SU-DHL-6 (cell line): Measurements from ENCODE around the gene TPD52L1.
"Not testable (repeated sequence)": the region's sequence is repeated elsewhere in the genome, so short reads cannot be mapped to it uniquely, and the experiment has no call there.

Source experiments
- H2AFZ ChIP-seq: fragments of 200-600 bp; sonication (generic); 2 replicates; pipeline ENCODE4 v1.6.1; 2014; ENCODE audit warnings: low read depth, mild to moderate bottlenecking, moderate library complexity, mixed read lengths, antibody characterized with exemption, low read length; ENCODE audit not compliant: severe bottlenecking
- H3F3A ChIP-seq: fragments of 200-600 bp; shearing (Covaris generic); 2 replicates; pipeline ENCODE4 v1.6.0; 2016; ENCODE audit warnings: antibody characterized with exemption, mild to moderate bottlenecking; ENCODE audit not compliant: insufficient read depth
- H3K27ac ChIP-seq: fragments of 200-600 bp; sonication (generic); 2 replicates; pipeline ENCODE4 v1.5.1; 2016; ENCODE audit warnings: low read depth, mild to moderate bottlenecking, low read length, moderate library complexity, mixed read lengths
- H3K27me3 ChIP-seq: fragments of 200-600 bp; sonication (generic), shearing (Covaris generic); 2 replicates; pipeline ENCODE4 v1.6.0; 2014; ENCODE audit warnings: mild to moderate bottlenecking, low read length
- H3K36me3 ChIP-seq: fragments of 200-600 bp; sonication (generic); 2 replicates; pipeline ENCODE4 v1.6.1; 2014; ENCODE audit warnings: mild to moderate bottlenecking, low read length, mixed read lengths
- H3K4me2 ChIP-seq: fragments of 300-600, 200-600 bp; shearing (Covaris generic), sonication (generic); 2 replicates; pipeline ENCODE4 v1.6.0; 2014; ENCODE audit warnings: low read length, low read depth, mild to moderate bottlenecking; ENCODE audit not compliant: poor library complexity, severe bottlenecking
- H3K4me3 ChIP-seq: fragments of 200-600 bp; sonication (generic); 2 replicates; pipeline ENCODE4 v1.5.1; 2014; ENCODE audit warnings: antibody characterized with exemption, low read length, mild to moderate bottlenecking, mixed read lengths; ENCODE audit not compliant: insufficient read depth, poor library complexity, severe bottlenecking
- H3K79me2 ChIP-seq: fragments of 200-600 bp; sonication (generic); 2 replicates; pipeline ENCODE4 v1.6.1; 2014; ENCODE audit warnings: mild to moderate bottlenecking, low read length, moderate library complexity; ENCODE audit not compliant: insufficient read depth
- H3K9ac ChIP-seq: fragments of 200-600 bp; sonication (generic); 2 replicates; pipeline ENCODE4 v1.7.0; 2014; ENCODE audit warnings: mild to moderate bottlenecking, low read length
- H3K9me2 ChIP-seq: fragments of 200-600 bp; sonication (generic); replicated peaks from 2 replicates; pipeline ENCODE4 v1.6.1; 2014; ENCODE audit warnings: low read length; ENCODE audit not compliant: insufficient read depth
- H3K9me3 ChIP-seq: fragments of 200-600 bp; sonication (generic); 2 replicates; pipeline ENCODE4 v1.6.1; 2014; ENCODE audit warnings: low read length, mixed read lengths; ENCODE audit not compliant: insufficient read depth
- H4K20me1 ChIP-seq: fragments of 200-600 bp; sonication (generic); 2 replicates; pipeline ENCODE4 v1.6.1; 2014; ENCODE audit warnings: low read depth, mild to moderate bottlenecking, antibody characterized with exemption, low read length, moderate library complexity, mixed read lengths
- CTCF ChIP-seq: fragments of 200-600 bp; sonication (generic); IDR thresholded peaks from one replicate; pipeline ENCODE4 v1.5.1; 2017; ENCODE audit warnings: antibody characterized with exemption, mild to moderate bottlenecking, low read length, moderate library complexity; ENCODE audit not compliant: insufficient read depth, poor library complexity, severe bottlenecking
- EZH2phosphoT487 ChIP-seq: fragments of 200-600 bp; sonication (generic), shearing (Covaris generic); conservative IDR thresholded peaks from 2 replicates; pipeline ENCODE4 v1.6.1; 2018; ENCODE audit warnings: mild to moderate bottlenecking, antibody characterized with exemption, low read length, moderate library complexity, mixed read lengths

Gene TPD52L1

GRCh38 chr6:125275779-125276178 lies 122.2 kb downstream of the TPD52L1 start:
- H3K79me2 ChIP-seq, result peaks cover 11% of the 10 kb centered on the region
- H3K4me3 ChIP-seq, result no peak overlapping the region
- TF ChIP-seq CTCF (no peak), EZH2phosphoT487 (no peak)

GRCh38 chr6:125277838-125278237 lies 124.3 kb downstream of the TPD52L1 start:
- Histone ChIP-seq H3K9me2 (no peaks in the 10 kb centered on the region), H3K36me3 (peaks cover 10% of the 10 kb centered on the region; the same call in 1 of the 2 replicates), H3K4me2 (no peak overlapping the region), H4K20me1 (0 out of 2 replicates have a peak, but pooled peaks cover 3% of the 10 kb centered on the region), H3K9ac (no peak overlapping the region), H3F3A (no peaks in the 10 kb centered on the region), H3K4me3 (no peak overlapping the region), H2AFZ (no peak overlapping the region), H3K9me3 (no peaks in the 10 kb centered on the region), H3K27me3 (no peaks in the 10 kb centered on the region), H3K27ac (no peak overlapping the region), H3K79me2 (peaks cover 25% of the 10 kb centered on the region)
- no peak for TF ChIP-seq EZH2phosphoT487
- TF ChIP-seq CTCF, result no peak

More at GRCh38 chr6:125275779-125276178, 122.2 kb downstream of the TPD52L1 start:
- H3K9me2 ChIP-seq, result no peaks in the 10 kb centered on the region
- no peak overlapping the region for H3K4me2 ChIP-seq
- peaks cover 10% of the 10 kb centered on the region; the same call in 1 of the 2 replicates for H3K36me3 ChIP-seq
- no peaks in the 10 kb centered on the region for H3K27me3 ChIP-seq
- no peak overlapping the region for H3K27ac ChIP-seq
- H3K9me3 ChIP-seq, result no peaks in the 10 kb centered on the region
- H3F3A ChIP-seq, result no peaks in the 10 kb centered on the region
- H2AFZ ChIP-seq, result no peak overlapping the region
- H4K20me1 ChIP-seq, result 0 out of 2 replicates have a peak, but pooled peaks cover 3% of the 10 kb centered on the region
- H3K9ac ChIP-seq, result no peak overlapping the region

GRCh38 chr6:125279961-125280360 lies 126.4 kb downstream of the TPD52L1 start:
- no peaks in the 10 kb centered on the region for H3F3A ChIP-seq
- 0 out of 2 replicates have a peak, but pooled peaks cover 3% of the 10 kb centered on the region for H4K20me1 ChIP-seq
- no peak for TF ChIP-seq EZH2phosphoT487
- no peak for TF ChIP-seq CTCF
- H3K4me3 ChIP-seq, result no peak overlapping the region
- peaks cover 25% of the 10 kb centered on the region for H3K79me2 ChIP-seq
- no peak overlapping the region for H2AFZ ChIP-seq
- H3K9me3 ChIP-seq, result no peaks in the 10 kb centered on the region
- no peaks in the 10 kb centered on the region for H3K9me2 ChIP-seq
- no peak overlapping the region for H3K9ac ChIP-seq
- H3K4me2 ChIP-seq, result no peak overlapping the region
- H3K36me3 ChIP-seq, result peaks cover 10% of the 10 kb centered on the region; the same call in 1 of the 2 replicates
- no peaks in the 10 kb centered on the region for H3K27me3 ChIP-seq
- no peak overlapping the region for H3K27ac ChIP-seq

- H4K20me1 ChIP-seq, H3K9ac ChIP-seq, H3K27ac ChIP-seq, H3K4me3 ChIP-seq, H3K9me2 ChIP-seq, H3K4me2 ChIP-seq, H3K9me3 ChIP-seq, H2AFZ ChIP-seq, H3K27me3 ChIP-seq, H3F3A ChIP-seq: not testable (repeated sequence)
- Histone ChIP-seq H3K79me2 (peaks cover 29% of the 10 kb centered on the region), H3K36me3 (peaks cover 10% of the 10 kb centered on the region)
Measured at GRCh38 chr6:125280370-125281035, 126.9 kb downstream of the TPD52L1 start.

GRCh38 chr6:125282470-125282869 lies 128.9 kb downstream of the TPD52L1 start:
- not testable (repeated sequence) for H3K4me3 ChIP-seq, H4K20me1 ChIP-seq, H3K9me2 ChIP-seq, H3F3A ChIP-seq, H3K4me2 ChIP-seq, H2AFZ ChIP-seq, H3K9ac ChIP-seq, H3K27ac ChIP-seq, H3K27me3 ChIP-seq, H3K9me3 ChIP-seq
- Histone ChIP-seq H3K79me2 (peaks cover 41% of the 10 kb centered on the region), H3K36me3 (peaks cover 28% of the 10 kb centered on the region)
